SH-SY5Y (cell line): ENCODE results near the gene PHF20.

Experiments
- GATA2 ChIP-seq: IDR thresholded peaks from 2 replicates; pipeline ENCODE4 v1.6.1; 2011; ENCODE audit warnings: mild to moderate bottlenecking, low read depth, low read length
- GATA3 ChIP-seq: IDR thresholded peaks from 2 replicates; pipeline ENCODE4 v1.6.1; 2011; ENCODE audit warnings: low read depth, mild to moderate bottlenecking, low read length, moderate library complexity

Gene PHF20

GRCh38 chr20:35771689-35772562 lies at the start of gene PHF20:
Gene PHF20, plus strand, starts transcription at chr20:35772015. Its CDS starts 29,508 bp downstream, at chr20:35801523.
- TF ChIP-seq GATA3 (no peak), GATA2 (no peak; the same call in 1 of the 2 replicates)

- TF ChIP-seq GATA3 (no peak), GATA2 (no peak)
Observed at GRCh38 chr20:35724321-35725230, 47.2 kb upstream of the PHF20 start.

- TF ChIP-seq GATA3 (no peak), GATA2 (no peak)
Observed at GRCh38 chr20:35726842-35727711, 44.7 kb upstream of the PHF20 start.

GRCh38 chr20:35729283-35729807 lies 42.5 kb upstream of the PHF20 start:
- TF ChIP-seq GATA3 (no peak), GATA2 (no peak)

GRCh38 chr20:35729836-35730582 lies 41.8 kb upstream of the PHF20 start:
- TF ChIP-seq GATA2: no peak
- TF ChIP-seq GATA3: no peak

GRCh38 chr20:35730583-35731468 lies 41.0 kb upstream of the PHF20 start:
- TF ChIP-seq GATA3 (no peak), GATA2 (no peak)

- TF ChIP-seq GATA3 (no peak), GATA2 (no peak)
Observed at GRCh38 chr20:35731469-35731788, 40.4 kb upstream of the PHF20 start.

GRCh38 chr20:35731862-35732643 lies 39.8 kb upstream of the PHF20 start:
- no peak for TF ChIP-seq GATA3
- no peak for TF ChIP-seq GATA2

GRCh38 chr20:35732644-35732982 lies 39.2 kb upstream of the PHF20 start:
- no peak for TF ChIP-seq GATA3
- no peak for TF ChIP-seq GATA2

GRCh38 chr20:35734374-35734773 lies 37.4 kb upstream of the PHF20 start:
- no peak for TF ChIP-seq GATA3
- no peak for TF ChIP-seq GATA2

- TF ChIP-seq GATA3 (no peak), GATA2 (no peak)
Observed at GRCh38 chr20:35734777-35735649, 36.8 kb upstream of the PHF20 start.
